Peyer's patch (tissue), 4 donors: ENCODE data around the gene SLC23A2. TPM values are rescaled to one million over a fixed set of nuclear protein-coding genes. Genes with fewer than 3 reads are reported as not detected.

Experiments
- DNase-seq, 3 donors: peaks; one replicate each; pipeline ENCODE4 v3.0.0-alpha.2; 2017 to 2019
- H3K27ac ChIP-seq, 4 donors: fragments of 200-600 bp; sonication (generic); one replicate each; pipeline ENCODE4 v1.5.1; 2016 to 2019
- H3K27me3 ChIP-seq, 2 donors: fragments of 200-600 bp; sonication (generic); one replicate each; pipeline ENCODE4 v1.5.1; 2019
- H3K36me3 ChIP-seq, 3 donors: fragments of 200-600 bp; sonication (generic); one replicate each; pipeline ENCODE4 v1.5.1; 2016 to 2019
- H3K4me1 ChIP-seq, 4 donors: fragments of 200-600 bp; sonication (generic); one replicate each; pipeline ENCODE4 v1.5.1; 2016 to 2019
- H3K4me3 ChIP-seq, 4 donors: fragments of 200-600 bp; sonication (generic); 1 replicate in 3 of 4; 2 replicates in 1 of 4; pipeline ENCODE4 v1.5.1; 2016 to 2019; ENCODE audit warnings: mild to moderate bottlenecking in 1 of 4
- H3K9me3 ChIP-seq, 4 donors: fragments of 200-600 bp; sonication (generic); one replicate each; pipeline ENCODE4 v1.5.1; 2016 to 2019; ENCODE audit warnings: mild to moderate bottlenecking in 1 of 4
- POLR2A ChIP-seq, 2 donors: fragments of 450-650 bp; IDR thresholded peaks; one replicate each; pipeline ENCODE4 v1.5.1; 2017; ENCODE audit warnings: antibody characterized with exemption in 2 of 2, mild to moderate bottlenecking in 2 of 2, moderate library complexity in 2 of 2
- total RNA-seq, 4 donors: library from RNA; depleted of rRNA; stranded (reverse); fragments of >200 nt; gene quantifications; one replicate each; pipeline ENCODE4 v1.1.0, GENCODE V29; 2016
- TF ChIP-seq, protein P1 (sequence below), 6 experiments: fragments of 450-650 bp in 4 of 6; fragments of 200-600 bp in 2 of 6; sonication (generic) in 1 of 6; IDR thresholded peaks; one replicate each; pipeline ENCODE4 v1.5.1; 2017 to 2019; ENCODE audit warnings: antibody characterized with exemption in 6 of 6, mild to moderate bottlenecking in 3 of 6, moderate library complexity in 1 of 6

The SLC23A2 gene
- total RNA-seq, 4 donors from 2014 or later: 4.2 to 18.2 (median 11.0) TPM

DNA sequence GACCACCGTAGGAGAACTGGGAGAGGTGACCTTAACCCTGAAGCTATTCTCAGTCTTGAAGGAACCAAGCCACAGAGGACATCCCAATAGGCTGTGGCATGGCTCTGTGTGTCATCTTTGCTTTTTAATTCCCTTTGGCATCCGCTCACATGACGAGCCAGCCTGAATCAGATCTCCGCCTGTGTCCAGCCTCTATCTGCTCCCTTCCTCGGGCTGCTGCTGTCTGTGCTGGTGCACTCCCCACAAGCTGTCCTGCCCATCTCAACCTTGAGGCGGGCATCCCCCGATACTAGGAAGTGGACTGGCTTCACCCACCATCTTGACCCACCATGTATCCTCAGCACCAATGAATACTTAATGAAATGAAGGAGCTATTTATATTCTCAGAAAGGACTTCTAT lies 111.9 kb downstream of the SLC23A2 start:
- Histone ChIP-seq H3K36me3 (peaks cover 0 to 5% (median 0%) of the 10 kb centered on the region in 3 donors), H3K27me3 (no peaks in the 10 kb centered on the region), H3K9me3 (no peaks in the 10 kb centered on the region), H3K4me1 (no peaks in the 10 kb centered on the region), H3K27ac (no peak overlapping the region), H3K4me3 (no peak overlapping the region)
- no peak for DNase-seq
- no peak for TF ChIP-seq POLR2A (IDR thresholded peaks at IDR 0.05)
- TF ChIP-seq, protein P1, sequence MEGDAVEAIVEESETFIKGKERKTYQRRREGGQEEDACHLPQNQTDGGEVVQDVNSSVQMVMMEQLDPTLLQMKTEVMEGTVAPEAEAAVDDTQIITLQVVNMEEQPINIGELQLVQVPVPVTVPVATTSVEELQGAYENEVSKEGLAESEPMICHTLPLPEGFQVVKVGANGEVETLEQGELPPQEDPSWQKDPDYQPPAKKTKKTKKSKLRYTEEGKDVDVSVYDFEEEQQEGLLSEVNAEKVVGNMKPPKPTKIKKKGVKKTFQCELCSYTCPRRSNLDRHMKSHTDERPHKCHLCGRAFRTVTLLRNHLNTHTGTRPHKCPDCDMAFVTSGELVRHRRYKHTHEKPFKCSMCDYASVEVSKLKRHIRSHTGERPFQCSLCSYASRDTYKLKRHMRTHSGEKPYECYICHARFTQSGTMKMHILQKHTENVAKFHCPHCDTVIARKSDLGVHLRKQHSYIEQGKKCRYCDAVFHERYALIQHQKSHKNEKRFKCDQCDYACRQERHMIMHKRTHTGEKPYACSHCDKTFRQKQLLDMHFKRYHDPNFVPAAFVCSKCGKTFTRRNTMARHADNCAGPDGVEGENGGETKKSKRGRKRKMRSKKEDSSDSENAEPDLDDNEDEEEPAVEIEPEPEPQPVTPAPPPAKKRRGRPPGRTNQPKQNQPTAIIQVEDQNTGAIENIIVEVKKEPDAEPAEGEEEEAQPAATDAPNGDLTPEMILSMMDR (IDR thresholded peaks at IDR 0.05): no peak

DNA sequence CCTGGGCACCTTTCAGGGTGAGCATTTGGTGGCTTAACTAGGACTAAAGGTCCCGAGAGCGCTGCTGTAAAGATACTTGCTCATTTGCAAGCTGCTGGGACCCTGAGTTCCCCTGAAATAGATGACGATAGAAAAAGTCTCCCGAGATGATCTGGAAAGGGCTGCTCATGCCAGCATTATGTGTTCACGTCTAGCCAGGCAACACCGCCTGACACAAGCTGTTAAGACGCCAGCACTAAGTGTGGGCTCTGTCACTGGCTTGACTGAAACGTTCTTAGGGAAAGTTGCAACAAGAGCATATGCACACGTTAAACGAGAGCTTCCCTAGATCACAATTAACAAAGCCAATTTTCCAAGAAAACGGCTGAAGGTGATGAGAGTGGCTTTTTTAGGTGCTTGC lies 113.7 kb downstream of the SLC23A2 start:
- H3K36me3 ChIP-seq: peaks cover 0 to 14% (median 0%) of the 10 kb centered on the region in 3 donors
- no peak overlapping the region for H3K4me3 ChIP-seq
- no peaks in the 10 kb centered on the region for H3K4me1 ChIP-seq
- no peak for DNase-seq
- no peak for TF ChIP-seq POLR2A (IDR thresholded peaks at IDR 0.05)
- TF ChIP-seq, protein P1 (IDR thresholded peaks at IDR 0.05): no peak
- no peaks in the 10 kb centered on the region for H3K9me3 ChIP-seq
- H3K27me3 ChIP-seq: no peaks in the 10 kb centered on the region
- H3K27ac ChIP-seq: no peak overlapping the region

DNA sequence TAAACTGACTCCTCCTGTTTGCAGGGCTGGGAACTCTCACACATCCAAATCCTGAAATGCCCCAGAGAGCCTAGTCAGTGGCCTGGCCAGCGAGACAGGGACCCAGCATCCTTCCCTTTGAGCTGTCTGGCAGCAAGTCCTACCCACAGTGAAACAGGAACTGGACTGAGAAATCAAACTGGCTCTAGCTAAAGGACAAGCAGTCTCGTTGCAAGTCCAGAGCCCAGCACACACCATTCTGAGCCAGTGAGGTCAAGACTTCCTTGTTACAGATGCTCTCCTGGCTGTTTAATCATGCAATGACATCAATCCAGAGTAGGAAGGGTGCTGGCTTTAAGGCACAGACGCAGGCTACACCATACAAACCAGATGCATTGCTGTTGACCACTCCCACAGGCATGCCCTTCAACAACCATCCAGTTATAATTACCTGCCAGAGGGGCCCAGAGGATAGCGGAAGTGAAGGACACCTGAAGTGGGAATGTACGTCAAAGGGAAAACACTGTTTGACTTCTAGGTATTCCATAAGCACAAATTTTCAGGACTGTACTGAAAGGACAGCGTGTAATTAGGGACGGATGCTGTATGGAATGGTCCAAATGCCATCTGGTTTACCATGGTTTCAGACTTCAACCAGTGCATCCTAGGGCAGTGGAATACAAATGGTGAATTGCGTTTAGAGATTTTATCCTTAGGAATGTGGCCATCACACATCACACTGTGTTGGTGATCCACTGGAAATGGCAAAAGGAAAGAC lies 114.4 kb downstream of the SLC23A2 start:
- Histone ChIP-seq H3K9me3 (no peaks in the 10 kb centered on the region), H3K27ac (no peak overlapping the region), H3K27me3 (no peaks in the 10 kb centered on the region), H3K4me1 (no peaks in the 10 kb centered on the region), H3K4me3 (no peak overlapping the region), H3K36me3 (peaks cover 0 to 14% (median 0%) of the 10 kb centered on the region in 3 donors)
- DNase-seq: no peak
- TF ChIP-seq POLR2A (IDR thresholded peaks at IDR 0.05): no peak
- TF ChIP-seq, protein P1 (IDR thresholded peaks at IDR 0.05): no peak

DNA sequence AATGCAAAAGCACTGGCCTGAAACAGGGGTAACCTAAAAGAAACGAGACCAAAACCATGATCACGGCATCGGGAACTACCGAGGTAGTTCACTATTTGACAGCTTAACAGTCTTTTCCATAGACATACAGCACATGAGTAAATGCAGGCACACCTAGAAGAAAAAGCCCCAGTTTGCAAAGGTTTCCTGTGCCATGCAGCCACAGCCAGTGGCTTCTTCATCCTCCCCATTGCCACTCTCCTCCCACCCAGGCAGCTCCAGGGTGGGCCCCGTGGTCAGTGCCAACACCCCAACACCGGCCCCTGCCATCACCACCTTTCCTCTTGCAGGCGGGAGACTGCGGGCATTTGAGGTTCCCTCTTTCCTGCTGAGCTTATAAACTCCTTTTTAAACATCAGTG lies 115.4 kb downstream of the SLC23A2 start:
- no peak for DNase-seq
- TF ChIP-seq, protein P1 (IDR thresholded peaks at IDR 0.05): no peak
- no peak for TF ChIP-seq POLR2A (IDR thresholded peaks at IDR 0.05)
- no peak overlapping the region for H3K4me3 ChIP-seq
- H3K9me3 ChIP-seq: no peaks in the 10 kb centered on the region
- H3K36me3 ChIP-seq: peaks cover 0 to 14% (median 0%) of the 10 kb centered on the region in 3 donors
- H3K27ac ChIP-seq: no peak overlapping the region
- H3K4me1 ChIP-seq: no peaks in the 10 kb centered on the region
- H3K27me3 ChIP-seq: no peaks in the 10 kb centered on the region

DNA sequence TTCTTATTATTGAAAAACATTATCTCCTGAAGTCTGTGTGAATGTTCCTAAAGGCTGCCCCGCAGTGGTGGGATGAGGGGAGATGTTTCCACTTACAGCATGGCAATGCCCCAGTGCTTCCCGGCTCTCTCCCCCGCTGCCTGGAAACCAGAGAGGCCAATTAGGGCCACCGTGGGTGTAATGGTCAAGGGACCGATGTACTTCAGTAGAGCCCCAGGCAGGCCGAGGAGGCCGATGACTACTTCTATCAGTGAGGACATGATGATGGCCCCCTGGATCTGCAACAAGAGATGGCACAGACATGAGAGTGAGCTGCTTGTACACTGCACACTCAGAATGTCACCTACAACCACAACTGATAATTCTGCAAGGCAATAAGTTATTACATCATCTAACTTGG lies 117.8 kb downstream of the SLC23A2 start:
- Histone ChIP-seq H3K4me3 (no peak overlapping the region), H3K27ac (no peak overlapping the region), H3K9me3 (no peaks in the 10 kb centered on the region), H3K27me3 (no peaks in the 10 kb centered on the region), H3K4me1 (no peaks in the 10 kb centered on the region), H3K36me3 (peaks cover 0 to 13% (median 0%) of the 10 kb centered on the region in 3 donors)
- TF ChIP-seq, protein P1 (IDR thresholded peaks at IDR 0.05): no peak
- no peak for TF ChIP-seq POLR2A (IDR thresholded peaks at IDR 0.05)
- DNase-seq: no peak
